CD4-positive, alpha-beta T cell treated with Interleukin-4 for 1 hour (primary cell): Measurements from ENCODE around the gene WDR35.
"Not testable (repeated sequence)": the region's sequence is repeated elsewhere in the genome, so short reads cannot be mapped to it uniquely, and the experiment has no call there.

ENCODE experiments used
- DNase-seq, 2 donors: peaks; one replicate each; pipeline ENCODE4 v3.0.0-alpha.2; 2020 to 2022

WDR35 gene

GRCh38 chr2:19937004-19937403 is 52.9 kb downstream of the WDR35 start:
- DNase-seq, result no peak

GRCh38 chr2:19936203-19936602 is 53.7 kb downstream of the WDR35 start:
- no peak for DNase-seq

GRCh38 chr2:19933351-19933981 is 56.4 kb downstream of the WDR35 start:
- no peak for DNase-seq

- no peak for DNase-seq
Measured at GRCh38 chr2:19932928-19933327, 57.0 kb downstream of the WDR35 start.

- DNase-seq, result no peak
Measured at GRCh38 chr2:19929226-19929625, 60.7 kb downstream of the WDR35 start.

- DNase-seq, result not testable (repeated sequence)
Measured at GRCh38 chr2:19927816-19928215, 62.1 kb downstream of the WDR35 start.

- DNase-seq, result not testable (repeated sequence)
Measured at GRCh38 chr2:19924526-19924925, 65.4 kb downstream of the WDR35 start.

- not testable (repeated sequence) for DNase-seq
Measured at GRCh38 chr2:19922188-19922587, 67.7 kb downstream of the WDR35 start.

GRCh38 chr2:19916385-19916950 is 73.4 kb downstream of the WDR35 start:
- DNase-seq, result no peak

GRCh38 chr2:19914266-19914975 is 75.5 kb downstream of the WDR35 start:
- DNase-seq, result no peak

GRCh38 chr2:19911808-19912509 is 77.9 kb downstream of the WDR35 start:
- no peak for DNase-seq

- no peak for DNase-seq
Measured at GRCh38 chr2:19902216-19902740, 87.6 kb downstream of the WDR35 start.

GRCh38 chr2:19901442-19902215 is 88.3 kb downstream of the WDR35 start, which contains the start of gene TTC32:
TTC32 (minus strand) TSS chr2:19901983; CDS start chr2:19901854, 129 bp downstream.
- DNase-seq, result peak; percentile 94 to 96

GRCh38 chr2:19900931-19901441 is 88.9 kb downstream of the WDR35 start:
- DNase-seq, result no peak

- peak in 1 of 2 donors; percentile 72 for DNase-seq
Measured at GRCh38 chr2:19899985-19900930, 89.6 kb downstream of the WDR35 start.

- DNase-seq, result no peak
Measured at GRCh38 chr2:19898592-19899329, 91.1 kb downstream of the WDR35 start.

- DNase-seq, result no peak
Measured at GRCh38 chr2:19897623-19898245, 92.2 kb downstream of the WDR35 start.

- DNase-seq, result no peak
Measured at GRCh38 chr2:19895535-19895934, 94.4 kb downstream of the WDR35 start.

- DNase-seq, result no peak
Measured at GRCh38 chr2:19894134-19894792, 95.6 kb downstream of the WDR35 start.
